AG09319 (cell line): ENCODE data around the gene GPR89B.

Experiments
- DNase-seq: peaks from one replicate; pipeline ENCODE4 v3.0.0-alpha.2; 2010; ENCODE audit warnings: low read depth; ENCODE audit errors: extremely low read depth
- CTCF ChIP-seq: IDR thresholded peaks from 2 replicates; pipeline ENCODE4 v1.5.1; 2011; ENCODE audit warnings: low read depth, mild to moderate bottlenecking, inconsistent platforms, low read length, moderate library complexity

Gene GPR89B

DNA sequence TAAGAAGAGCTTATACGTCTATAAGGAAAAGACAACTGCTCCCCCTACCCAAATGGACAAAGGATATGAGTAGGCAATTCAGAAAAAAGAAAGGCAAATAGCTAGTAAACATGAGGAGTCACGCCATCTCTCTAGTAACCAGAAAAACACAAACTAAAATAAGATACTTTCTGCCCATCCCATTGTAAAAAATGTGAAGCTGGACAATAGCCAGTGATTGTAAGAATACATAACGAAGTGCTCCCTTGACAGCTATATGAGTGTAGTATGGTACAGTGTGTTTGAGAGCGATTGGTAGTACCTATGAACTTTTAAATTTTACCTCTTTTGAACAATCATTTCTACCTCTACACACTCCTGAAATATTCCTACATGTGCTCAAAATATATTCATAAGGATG, 33.1 kb upstream of the GPR89B start:
- no peak for DNase-seq
- no peak for TF ChIP-seq CTCF

GRCh38 chr1:147897029-147897752, 31.0 kb upstream of the GPR89B start:
- no peak for TF ChIP-seq CTCF
- DNase-seq: no peak

DNA sequence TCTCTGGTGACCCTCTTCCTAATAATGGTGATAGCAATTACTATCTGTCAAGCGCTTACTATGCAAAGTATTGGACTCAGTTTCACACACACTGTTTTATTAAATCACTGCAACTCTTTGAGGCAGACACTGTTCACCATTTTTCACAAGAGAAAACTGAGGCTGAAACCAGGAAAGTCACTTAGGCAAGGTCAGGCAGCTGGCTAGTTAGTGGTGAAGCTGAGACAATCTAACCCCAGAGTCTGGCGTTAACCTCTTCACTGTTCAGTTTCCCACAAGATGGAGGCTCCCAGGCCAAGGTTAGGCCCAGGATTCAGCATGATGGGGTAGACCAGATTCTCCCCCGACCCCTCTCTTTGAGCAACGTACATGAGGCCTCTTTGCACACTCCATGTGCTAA, 30.4 kb upstream of the GPR89B start:
- TF ChIP-seq CTCF: no peak
- no peak for DNase-seq

GRCh38 chr1:147902253-147902845, 25.9 kb upstream of the GPR89B start, which contains the start of gene GJA8:
Gene GJA8 (plus strand): TSS chr1:147902795. CDS start chr1:147907956, 5,161 bp downstream.
- DNase-seq: no peak
- TF ChIP-seq CTCF: no peak

DNA sequence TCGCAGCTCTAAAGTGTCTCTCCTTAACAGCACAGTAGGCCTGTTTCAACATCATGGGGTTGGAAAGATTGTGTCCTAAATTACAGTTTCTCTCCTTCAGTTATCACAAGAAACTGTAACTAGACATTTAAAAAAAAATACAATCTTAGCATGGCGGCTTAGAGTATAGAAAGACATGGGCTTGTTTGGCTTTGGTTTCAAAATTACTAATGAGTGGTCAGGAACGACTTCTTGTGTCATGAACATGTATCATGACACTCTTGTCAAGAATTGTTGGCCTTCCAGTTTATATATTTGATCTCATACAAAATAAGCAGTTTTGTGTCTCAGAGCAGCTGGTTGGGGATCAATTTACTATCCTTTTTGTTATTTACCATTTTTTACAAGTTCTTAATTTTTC, 23.5 kb upstream of the GPR89B start:
- DNase-seq: no peak
- no peak for TF ChIP-seq CTCF

DNA sequence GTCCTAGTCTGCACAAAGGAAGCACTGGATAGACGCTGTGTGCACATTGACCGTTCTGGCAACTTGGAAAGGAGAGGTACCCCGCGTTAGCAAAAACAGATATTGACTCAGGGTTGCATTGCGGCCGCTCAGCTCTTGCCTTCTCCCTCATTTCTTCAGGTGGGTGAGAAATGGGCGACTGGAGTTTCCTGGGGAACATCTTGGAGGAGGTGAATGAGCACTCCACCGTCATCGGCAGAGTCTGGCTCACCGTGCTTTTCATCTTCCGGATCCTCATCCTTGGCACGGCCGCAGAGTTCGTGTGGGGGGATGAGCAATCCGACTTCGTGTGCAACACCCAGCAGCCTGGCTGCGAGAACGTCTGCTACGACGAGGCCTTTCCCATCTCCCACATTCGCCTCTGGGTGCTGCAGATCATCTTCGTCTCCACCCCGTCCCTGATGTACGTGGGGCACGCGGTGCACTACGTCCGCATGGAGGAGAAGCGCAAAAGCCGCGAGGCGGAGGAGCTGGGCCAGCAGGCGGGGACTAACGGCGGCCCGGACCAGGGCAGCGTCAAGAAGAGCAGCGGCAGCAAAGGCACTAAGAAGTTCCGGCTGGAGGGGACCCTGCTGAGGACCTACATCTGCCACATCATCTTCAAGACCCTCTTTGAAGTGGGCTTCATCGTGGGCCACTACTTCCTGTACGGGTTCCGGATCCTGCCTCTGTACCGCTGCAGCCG, 20.3 kb upstream of the GPR89B start:
- no peak for TF ChIP-seq CTCF
- no peak for DNase-seq

- no peak for TF ChIP-seq CTCF
- DNase-seq: no peak
Measured at GRCh38 chr1:147912553-147912952, 15.7 kb upstream of the GPR89B start.
